ENCODE data around the gene C1QL4. TPM values are rescaled to one million over a fixed set of nuclear protein-coding genes. Genes with fewer than 3 reads are reported as not detected.

Gene C1QL4
- polyA plus RNA-seq, 1 donor (not counting 4 experiments of a cell fraction or from before 2014, with no cell fraction given): 0.07 TPM

- Histone ChIP-seq H3K9me3 (ENCODE audit: control insufficient read depth, low read depth, low read length) (no peaks in the 10 kb centered on the region), H3K27ac (ENCODE audit: control insufficient read depth, insufficient read depth, low read length) (no peak within 1 kb of the TSS), H3K79me2 (ENCODE audit: control insufficient read depth, insufficient read depth, low read length) (no peaks in the 10 kb centered on the region), H3K9me1 (ENCODE audit: control insufficient read depth, extremely low read depth, insufficient read depth, low read length) (no peaks in the 10 kb centered on the region), H3K4me2 (ENCODE audit: control insufficient read depth, extremely low read depth, insufficient read depth, low read depth, low read length) (peak within 1 kb of the TSS; percentile 63), H3K4me3 (ENCODE audit: control insufficient read depth in 2 of 3, extremely low read depth in 1 of 3, insufficient read depth in 2 of 3, low read depth in 1 of 3, low read length in 3 of 3) (peak within 1 kb of the TSS in 2 of 3 experiments; percentile 41 to 54), H3K4me1 (ENCODE audit: control insufficient read depth, extremely low read depth, insufficient read depth, low read length) (peaks cover 24% of the 10 kb centered on the region), H3K9ac (ENCODE audit: control insufficient read depth, extremely low read depth, insufficient read depth, low read length) (peak within 1 kb of the TSS; percentile 26), H2AFZ (ENCODE audit: control insufficient read depth, low read length) (peak within 1 kb of the TSS; percentile 7), H3K27me3 (ENCODE audit: control insufficient read depth, extremely low read depth, insufficient read depth, low read length) (peaks cover 74% of the 10 kb centered on the region), H4K20me1 (ENCODE audit: control insufficient read depth, extremely low read depth, insufficient read depth, low read length) (no peaks in the 10 kb centered on the region), H3K36me3 (ENCODE audit: control insufficient read depth in 2 of 2, extremely low read depth in 1 of 2, insufficient read depth in 2 of 2, low read length in 2 of 2) (no peaks in the 10 kb centered on the region)
- DNase-seq (ENCODE audit: low read depth, low spot score) (no peak), FAIRE-seq (no peak)
- no peak for TF ChIP-seq CTCF (optimal IDR thresholded peaks at IDR 0.05 in 1 of 3, IDR thresholded peaks at IDR 0.05 in 1 of 3, conservative IDR thresholded peaks at IDR 0.05 in 1 of 3; ENCODE audit: extremely low read depth in 1 of 3, insufficient read depth in 2 of 3, low read length in 3 of 3)
- peak; percentile 97 for TF ChIP-seq EZH2 (IDR thresholded peaks at IDR 0.05; ENCODE audit: low read length)
- dilution Hi-C loops (cut with MboI; ENCODE audit: extremely low pct_ligation_motif_present, low sequenced_read_pairs): no loop called here
Measured at GRCh38 chr12:49346659-49347310, 9.8 kb upstream of the C1QL4 start, which contains the start of gene DNAJC22. TSS of gene DNAJC22 (plus strand) at chr12:49346888. CDS start at chr12:49348873, 1,985 bp downstream.

GRCh38 chr12:49345825-49346658 lies 9.1 kb upstream of the C1QL4 start:
- dilution Hi-C loops (cut with MboI; ENCODE audit: extremely low pct_ligation_motif_present, low sequenced_read_pairs): no loop called here
- Histone ChIP-seq H3K9me3 (ENCODE audit: control insufficient read depth, low read depth, low read length) (no peaks in the 10 kb centered on the region), H4K20me1 (ENCODE audit: control insufficient read depth, extremely low read depth, insufficient read depth, low read length) (no peaks in the 10 kb centered on the region), H3K4me2 (ENCODE audit: control insufficient read depth, extremely low read depth, insufficient read depth, low read depth, low read length) (peak overlapping the region; percentile 63), H3K4me3 (ENCODE audit: control insufficient read depth in 2 of 3, extremely low read depth in 1 of 3, insufficient read depth in 2 of 3, low read depth in 1 of 3, low read length in 3 of 3) (peak overlapping the region in 2 of 3 experiments; percentile 41 to 54), H3K79me2 (ENCODE audit: control insufficient read depth, insufficient read depth, low read length) (no peaks in the 10 kb centered on the region), H3K27me3 (ENCODE audit: control insufficient read depth, extremely low read depth, insufficient read depth, low read length) (peaks cover 81% of the 10 kb centered on the region), H3K36me3 (ENCODE audit: control insufficient read depth in 2 of 2, extremely low read depth in 1 of 2, insufficient read depth in 2 of 2, low read length in 2 of 2) (no peaks in the 10 kb centered on the region), H3K27ac (ENCODE audit: control insufficient read depth, insufficient read depth, low read length) (no peak overlapping the region), H3K4me1 (ENCODE audit: control insufficient read depth, extremely low read depth, insufficient read depth, low read length) (peaks cover 24% of the 10 kb centered on the region), H2AFZ (ENCODE audit: control insufficient read depth, low read length) (peak overlapping the region; percentile 42), H3K9ac (ENCODE audit: control insufficient read depth, extremely low read depth, insufficient read depth, low read length) (peak overlapping the region; percentile 26), H3K9me1 (ENCODE audit: control insufficient read depth, extremely low read depth, insufficient read depth, low read length) (no peaks in the 10 kb centered on the region)
- FAIRE-seq (no peak), DNase-seq (ENCODE audit: low read depth, low spot score) (no peak)
- TF ChIP-seq CTCF (optimal IDR thresholded peaks at IDR 0.05 in 1 of 3, IDR thresholded peaks at IDR 0.05 in 1 of 3, conservative IDR thresholded peaks at IDR 0.05 in 1 of 3; ENCODE audit: extremely low read depth in 1 of 3, insufficient read depth in 2 of 3, low read length in 3 of 3): no peak
- peak; percentile 99 for TF ChIP-seq EZH2 (IDR thresholded peaks at IDR 0.05; ENCODE audit: low read length)

Data from keratinocyte (primary cell).